ENCODE results near the gene LRRC28.

GRCh38 chr15:99283717-99284116, 32.4 kb downstream of the LRRC28 start:
- TF ChIP-seq CTCF (IDR thresholded peaks at IDR 0.05) (no peak), CHD2 (IDR thresholded peaks at IDR 0.05; ENCODE audit: low read length, partially characterized antibody) (no peak), JUND (IDR thresholded peaks at IDR 0.05) (no peak), RAD21 (IDR thresholded peaks at IDR 0.05; ENCODE audit: low read length) (no peak), TAF1 (IDR thresholded peaks at IDR 0.05; ENCODE audit: borderline replicate concordance, low read depth, low read length) (no peak), FOSL2 (IDR thresholded peaks at IDR 0.05; ENCODE audit: borderline replicate concordance, low read depth) (no peak), PBX3 (IDR thresholded peaks at IDR 0.05) (no peak), POLR2AphosphoS5 (IDR thresholded peaks at IDR 0.05; ENCODE audit: low read depth, low read length) (no peak)
